IMR-90 (cell line): ENCODE results near the gene STRIP1. TPM values are rescaled to one million over a fixed set of nuclear protein-coding genes. Genes with fewer than 3 reads are reported as not detected.

Source experiments
- ATAC-seq: fragments of 200-7000 bp; cut with Tn5 transposase; 2 replicates; pipeline ENCODE4 v1.9.1; 2020; ENCODE audit warnings: low read depth, mild to moderate bottlenecking, moderate library complexity
- BruUV-seq: library from RNA; stranded (reverse); fragments of 400-500 nt; replicated peaks from 2 replicates; lab custom pipeline; 2021; lab: Mats Ljungman, UMichigan
- CTCF ChIA-PET: fragments of 300-600 bp; formaldehyde crosslinking; extraction: SDS; loops from one replicate; lab custom pipeline; 2021; ENCODE audit warnings: antibody characterized with exemption; lab: Yijun Ruan, JAX
- POLR2A ChIA-PET: fragments of 300-600 bp; sonication (Branson Sonifier 250); formaldehyde crosslinking; loops from one replicate; lab custom pipeline; 2022; ENCODE audit warnings: antibody characterized with exemption; ENCODE audit not compliant: unreplicated experiment; lab: Charles Lee
- DNase-seq: peaks from one replicate; pipeline ENCODE4 v3.0.0; 2013
- H2AFZ ChIP-seq: replicated peaks from 2 replicates; pipeline ENCODE3; 2013; ENCODE audit warnings: low read length, mild to moderate bottlenecking; ENCODE audit not compliant: poor library complexity
- H2AK5ac ChIP-seq: 2 replicates; pipeline ENCODE4 v1.6.1; 2013; ENCODE audit warnings: low read depth, low read length, inconsistent platforms
- H2AK9ac ChIP-seq: replicated peaks from 2 replicates; pipeline ENCODE3; 2013; ENCODE audit warnings: mild to moderate bottlenecking, low read depth, low read length, moderate library complexity; ENCODE audit not compliant: poor library complexity
- H2BK120ac ChIP-seq: 2 replicates; pipeline ENCODE4 v1.6.1; 2013; ENCODE audit warnings: low read depth, low read length, inconsistent platforms
- H2BK15ac ChIP-seq: 3 replicates; pipeline ENCODE4 v1.6.1; 2013; ENCODE audit warnings: low read depth, low read length, inconsistent platforms
- H2BK20ac ChIP-seq: 2 replicates; pipeline ENCODE4 v1.6.1; 2013; ENCODE audit warnings: low read depth, mild to moderate bottlenecking, inconsistent platforms, low read length, moderate library complexity
- H2BK5ac ChIP-seq: 2 replicates; pipeline ENCODE4 v1.6.1; 2013; ENCODE audit warnings: mild to moderate bottlenecking, low read depth, low read length, inconsistent platforms; ENCODE audit not compliant: poor library complexity, severe bottlenecking
- H3K14ac ChIP-seq: replicated peaks from 2 replicates; pipeline ENCODE4 v1.6.1; 2013; ENCODE audit warnings: low read depth, low read length, inconsistent platforms
- H3K18ac ChIP-seq: 2 replicates; pipeline ENCODE4 v1.6.1; 2013; ENCODE audit warnings: low read depth, low read length, control low read depth
- H3K23ac ChIP-seq: 2 replicates; pipeline ENCODE4 v1.6.1; 2013; ENCODE audit warnings: low read depth, low read length, inconsistent platforms
- H3K27ac ChIP-seq: 2 replicates; pipeline ENCODE4 v1.5.1; 2013; ENCODE audit warnings: mild to moderate bottlenecking, control low read depth, low read length; ENCODE audit not compliant: insufficient read depth
- H3K27me3 ChIP-seq: 2 replicates; pipeline ENCODE4 v1.6.1; 2013; ENCODE audit warnings: low read length; ENCODE audit not compliant: control insufficient read depth, insufficient read depth
- H3K36me3 ChIP-seq: 2 replicates; pipeline ENCODE4 v1.6.1; 2013; ENCODE audit warnings: low read length, mixed read lengths; ENCODE audit not compliant: control insufficient read depth, insufficient read depth
- H3K4ac ChIP-seq: 2 replicates; pipeline ENCODE4 v1.6.1; 2013; ENCODE audit warnings: low read depth, low read length, inconsistent platforms
- H3K4me1 ChIP-seq: 2 replicates; pipeline ENCODE4 v1.6.1; 2013; ENCODE audit warnings: low read length, mixed read lengths; ENCODE audit not compliant: control insufficient read depth, insufficient read depth
- H3K4me2 ChIP-seq: 2 replicates; pipeline ENCODE4 v1.6.1; 2013; ENCODE audit warnings: low read depth, mild to moderate bottlenecking, control low read depth, low read length, moderate library complexity
- H3K4me3 ChIP-seq: 2 replicates; pipeline ENCODE4 v1.5.1; 2013; ENCODE audit warnings: low read depth, mild to moderate bottlenecking, control low read depth, low read length, moderate library complexity; ENCODE audit not compliant: insufficient read depth
- H3K56ac ChIP-seq: 2 replicates; pipeline ENCODE4 v1.6.1; 2013; ENCODE audit warnings: low read length, inconsistent platforms; ENCODE audit not compliant: insufficient read depth; ENCODE audit errors: extremely low read depth
- H3K79me1 ChIP-seq, 2 experiments: 2 replicates each; pipeline ENCODE4 v1.6.1; 2013; ENCODE audit warnings: low read length in 2 of 2, inconsistent platforms in 1 of 2, low read depth in 1 of 2
- H3K9ac ChIP-seq: 2 replicates; pipeline ENCODE4 v1.6.1; 2013; ENCODE audit warnings: low read depth, low read length, control low read depth
- H3K9me1 ChIP-seq: 2 replicates; pipeline ENCODE4 v1.6.1; 2013; ENCODE audit warnings: low read length, inconsistent platforms; ENCODE audit not compliant: insufficient read depth
- H3K9me3 ChIP-seq: 2 replicates; pipeline ENCODE4 v1.6.1; 2013; ENCODE audit warnings: low read length; ENCODE audit not compliant: control insufficient read depth, insufficient read depth
- H4K20me1 ChIP-seq: 2 replicates; pipeline ENCODE4 v1.6.1; 2013; ENCODE audit warnings: low read length, inconsistent platforms; ENCODE audit not compliant: insufficient read depth
- H4K5ac ChIP-seq: 2 replicates; pipeline ENCODE4 v1.6.1; 2013; ENCODE audit warnings: mild to moderate bottlenecking, low read depth, low read length, control low read depth
- H4K8ac ChIP-seq, 2 experiments: 2 replicates each; pipeline ENCODE4 v1.6.1; 2013; ENCODE audit warnings: low read depth in 2 of 2, low read length in 2 of 2, control low read depth in 1 of 2, inconsistent platforms in 1 of 2
- H4K91ac ChIP-seq: 2 replicates; pipeline ENCODE4 v1.6.1; 2013; ENCODE audit warnings: low read depth, low read length, inconsistent platforms; ENCODE audit not compliant: insufficient read depth
- CEBPB ChIP-seq: IDR thresholded peaks from 2 replicates; pipeline ENCODE4 v1.6.1; 2012; ENCODE audit warnings: low read depth, low read length, improper control_type of control experiment
- CHD1 ChIP-seq: IDR thresholded peaks from 2 replicates; pipeline ENCODE4 v1.6.1; 2012; ENCODE audit warnings: low read depth, low read length, improper control_type of control experiment
- FOS ChIP-seq: fragments of 150-350 bp; IDR thresholded peaks from 2 replicates; pipeline ENCODE4 v1.6.1; 2016; ENCODE audit warnings: low read depth, low read length
- MAFK ChIP-seq: IDR thresholded peaks from 2 replicates; pipeline ENCODE4 v1.6.1; 2012; ENCODE audit warnings: low read depth, low read length, improper control_type of control experiment
- MAZ ChIP-seq: IDR thresholded peaks from 2 replicates; pipeline ENCODE4 v1.6.1; 2012; ENCODE audit warnings: low read depth, mild to moderate bottlenecking, low read length, improper control_type of control experiment, moderate library complexity, borderline replicate concordance
- MXI1 ChIP-seq: IDR thresholded peaks from 2 replicates; pipeline ENCODE4 v1.6.1; 2012; ENCODE audit warnings: low read depth, mild to moderate bottlenecking, low read length, moderate library complexity, borderline replicate concordance
- POLR2A ChIP-seq: IDR thresholded peaks from 2 replicates; pipeline ENCODE4 v1.6.1; 2012; ENCODE audit warnings: mild to moderate bottlenecking, low read depth, low read length
- RCOR1 ChIP-seq: IDR thresholded peaks from 2 replicates; pipeline ENCODE4 v1.6.1; 2012; ENCODE audit warnings: mild to moderate bottlenecking, low read length, improper control_type of control experiment; ENCODE audit not compliant: insufficient replicate concordance
- RFX5 ChIP-seq: IDR thresholded peaks from 2 replicates; pipeline ENCODE4 v1.8.0; 2012; ENCODE audit warnings: low read depth, mild to moderate bottlenecking, low read length, moderate library complexity
- SMC3 ChIP-seq: fragments of 150-350 bp; IDR thresholded peaks from 2 replicates; pipeline ENCODE4 v1.6.1; 2016; ENCODE audit warnings: low read depth, mild to moderate bottlenecking, antibody characterized with exemption, low read length, moderate library complexity
- WGBS, 2 experiments: methylation state at CpG; one replicate each; pipeline versions ENCODE4 v1.1.5 to v1.1.7; 2013; ENCODE audit warnings: missing lambda C conversion rate in 2 of 2; ENCODE audit not compliant: insufficient read length in 1 of 2; ENCODE audit errors: extremely low coverage in 2 of 2; 5-methylcytosine and 5-hydroxymethylcytosine counted together
- dilution Hi-C: fragments of 300-500 bp; cut with HindIII; formaldehyde crosslinking; loops from one replicate; pipeline ENCODE4 v1.14.3; 2018; ENCODE audit warnings: low sequenced_read_pairs; ENCODE audit not compliant: unreplicated experiment
- in situ Hi-C: fragments of 300-500 bp; cut with MboI; formaldehyde crosslinking; loops from 3 replicates; pipeline ENCODE4 v1.14.3; 2019; ENCODE audit warnings: low sequenced_read_pairs, inconsistent platforms, mixed read lengths
- intact Hi-C: fragments of 100-400 bp; cut with micrococcal nuclease; formaldehyde crosslinking; loops from 2 replicates; pipeline ENCODE4 v1.10.0; 2022
- polyA plus RNA-seq, 3 experiments: library from polyadenylated mRNA; depleted of rRNA; stranded (reverse); fragments of >200 nt; gene quantifications; 2 replicates each; pipeline ENCODE4 v1.2.3, GENCODE V29; 2012; ENCODE audit warnings: low replicate concordance in 1 of 3
- total RNA-seq: library from RNA; depleted of rRNA; stranded (reverse); fragments of >200 nt; gene quantifications from 2 replicates; pipeline ENCODE4 v1.2.3, GENCODE V29; 2012
- TF ChIP-seq, protein P1 (sequence below): conservative IDR thresholded peaks from 2 replicates; pipeline ENCODE4 v1.5.1; 2012; ENCODE audit warnings: mild to moderate bottlenecking, low read depth, low read length, improper control_type of control experiment
- TF ChIP-seq, protein P2 (sequence below): fragments of 150-350 bp; IDR thresholded peaks from 2 replicates; pipeline ENCODE4 v1.6.1; 2016; ENCODE audit warnings: low read depth, mild to moderate bottlenecking, low read length, moderate library complexity, borderline replicate concordance

Gene STRIP1
- total and polyA plus RNA-seq, 2 of the 4 experiments (the other 2 are of a cell fraction), result 30.4 to 33.5 TPM

DNA sequence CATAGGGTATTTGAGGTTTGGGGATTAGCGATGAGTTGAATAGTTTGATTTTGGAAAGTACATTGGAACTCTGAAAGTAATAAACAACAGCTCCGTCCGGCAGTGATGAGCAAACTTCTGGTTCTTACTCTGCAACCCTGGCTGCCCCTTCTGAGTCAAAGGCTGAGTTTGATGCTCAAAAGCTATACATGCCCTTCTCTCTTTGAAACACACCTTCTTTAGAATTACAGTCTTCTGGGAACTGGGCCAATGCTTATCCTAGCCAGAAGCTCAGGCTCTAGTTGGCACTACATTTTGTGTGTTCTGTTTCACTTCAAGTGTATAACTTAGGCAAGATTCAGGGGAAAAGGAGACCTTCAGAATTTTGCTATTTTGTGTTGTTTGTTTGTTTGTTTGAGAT is 40.5 kb upstream of the STRIP1 start:
- no peak overlapping the region for H2BK15ac ChIP-seq
- H3K14ac ChIP-seq, result no peak overlapping the region; the same call in 1 of the 2 replicates
- DNase-seq, result peak; percentile 39
- H3K27ac ChIP-seq, result no peak overlapping the region
- H4K20me1 ChIP-seq, result peaks cover 52% of the 10 kb centered on the region
- H3K18ac ChIP-seq, result no peak overlapping the region
- no peak overlapping the region for H2BK20ac ChIP-seq
- TF ChIP-seq MAFK, result no peak
- TF ChIP-seq, protein P1, sequence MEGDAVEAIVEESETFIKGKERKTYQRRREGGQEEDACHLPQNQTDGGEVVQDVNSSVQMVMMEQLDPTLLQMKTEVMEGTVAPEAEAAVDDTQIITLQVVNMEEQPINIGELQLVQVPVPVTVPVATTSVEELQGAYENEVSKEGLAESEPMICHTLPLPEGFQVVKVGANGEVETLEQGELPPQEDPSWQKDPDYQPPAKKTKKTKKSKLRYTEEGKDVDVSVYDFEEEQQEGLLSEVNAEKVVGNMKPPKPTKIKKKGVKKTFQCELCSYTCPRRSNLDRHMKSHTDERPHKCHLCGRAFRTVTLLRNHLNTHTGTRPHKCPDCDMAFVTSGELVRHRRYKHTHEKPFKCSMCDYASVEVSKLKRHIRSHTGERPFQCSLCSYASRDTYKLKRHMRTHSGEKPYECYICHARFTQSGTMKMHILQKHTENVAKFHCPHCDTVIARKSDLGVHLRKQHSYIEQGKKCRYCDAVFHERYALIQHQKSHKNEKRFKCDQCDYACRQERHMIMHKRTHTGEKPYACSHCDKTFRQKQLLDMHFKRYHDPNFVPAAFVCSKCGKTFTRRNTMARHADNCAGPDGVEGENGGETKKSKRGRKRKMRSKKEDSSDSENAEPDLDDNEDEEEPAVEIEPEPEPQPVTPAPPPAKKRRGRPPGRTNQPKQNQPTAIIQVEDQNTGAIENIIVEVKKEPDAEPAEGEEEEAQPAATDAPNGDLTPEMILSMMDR, result no peak
- no peak for TF ChIP-seq CEBPB
- TF ChIP-seq MXI1, result no peak
- no peak for TF ChIP-seq RCOR1
- no peak for TF ChIP-seq FOS
- TF ChIP-seq SMC3, result no peak
- TF ChIP-seq, protein P2, sequence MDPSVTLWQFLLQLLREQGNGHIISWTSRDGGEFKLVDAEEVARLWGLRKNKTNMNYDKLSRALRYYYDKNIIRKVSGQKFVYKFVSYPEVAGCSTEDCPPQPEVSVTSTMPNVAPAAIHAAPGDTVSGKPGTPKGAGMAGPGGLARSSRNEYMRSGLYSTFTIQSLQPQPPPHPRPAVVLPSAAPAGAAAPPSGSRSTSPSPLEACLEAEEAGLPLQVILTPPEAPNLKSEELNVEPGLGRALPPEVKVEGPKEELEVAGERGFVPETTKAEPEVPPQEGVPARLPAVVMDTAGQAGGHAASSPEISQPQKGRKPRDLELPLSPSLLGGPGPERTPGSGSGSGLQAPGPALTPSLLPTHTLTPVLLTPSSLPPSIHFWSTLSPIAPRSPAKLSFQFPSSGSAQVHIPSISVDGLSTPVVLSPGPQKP, result no peak
- TF ChIP-seq RFX5, result no peak
- no peak for TF ChIP-seq CHD1
- no peak for TF ChIP-seq POLR2A
- no peak for TF ChIP-seq MAZ
- no peak overlapping the region for H4K5ac ChIP-seq
- H3K9me1 ChIP-seq, result peaks cover 20% of the 10 kb centered on the region
- no peak overlapping the region for H2BK5ac ChIP-seq
- H3K9me3 ChIP-seq, result no peaks in the 10 kb centered on the region
- H3K4ac ChIP-seq, result no peak overlapping the region
- BruUV-seq, result no TSS peak
- dilution Hi-C loops, result no loop called here
- H2AK9ac ChIP-seq, result no peak overlapping the region
- H2AK5ac ChIP-seq, result no peak overlapping the region
- intact Hi-C loops, result no loop called here
- peaks cover 50 to 93% of the 10 kb centered on the region in 2 experiments for H3K79me1 ChIP-seq
- no peaks in the 10 kb centered on the region for H3K27me3 ChIP-seq
- peaks cover 8% of the 10 kb centered on the region for H3K36me3 ChIP-seq
- in situ Hi-C loops, result no loop called here
- peak; percentile 67 for ATAC-seq
- H3K9ac ChIP-seq, result no peak overlapping the region
- H2BK120ac ChIP-seq, result no peak overlapping the region
- ChIA-PET CTCF (interaction anchor here (0.6 to 2.0 kb wide), 5 partner anchors 9 to 621 kb away, joined by 3 to 6 read pairs (median 4); partner anchors contain the start of gene AHCYL1), POLR2A (interaction anchor here (0.6 kb wide), 1 partner anchor 467 kb away, joined by 3 read pairs; no protein-coding TSS in a partner anchor)
- no peak overlapping the region for H3K23ac ChIP-seq
- no peak overlapping the region for H3K56ac ChIP-seq
- no peak overlapping the region for H4K8ac ChIP-seq
- no peak overlapping the region for H3K4me3 ChIP-seq
- H4K91ac ChIP-seq, result no peak overlapping the region
- peaks cover 7% of the 10 kb centered on the region for H3K4me1 ChIP-seq
- no peak overlapping the region for H3K4me2 ChIP-seq
- no peak overlapping the region for H2AFZ ChIP-seq
- 80 to 100% methylated on average over 1 of the region's 3 CpGs for WGBS, 2 experiments
